ENCODE data around the gene FHOD3. TPM values are rescaled to one million over a fixed set of nuclear protein-coding genes. Genes with fewer than 3 reads are reported as not detected.

FHOD3 gene
- total RNA-seq, 2 donors from 2014 or later: 2.8 to 3.1 TPM

- no peak overlapping the region for H3K9ac ChIP-seq (ENCODE audit: extremely low read depth, low read length, poor library complexity, severe bottlenecking)
- H3K4me1 Mint-ChIP-seq: peaks cover 24% of the 10 kb centered on the region
- H3K4me1 ChIP-seq (ENCODE audit: control insufficient read depth, insufficient read depth, low read length): no peaks in the 10 kb centered on the region
- H3K36me3 ChIP-seq (ENCODE audit: control insufficient read depth, insufficient read depth, low read length): peaks cover 25% of the 10 kb centered on the region
- H3K27ac Mint-ChIP-seq: no peak overlapping the region
- H3K4me3 ChIP-seq (ENCODE audit: low read length): no peak overlapping the region
- H3K27me3 ChIP-seq (ENCODE audit: control insufficient read depth, insufficient read depth, low read length, poor library complexity, severe bottlenecking): no peaks in the 10 kb centered on the region
- H3K9me3 ChIP-seq (ENCODE audit: control insufficient read depth, low read length): no peaks in the 10 kb centered on the region
- TF ChIP-seq, protein P1, sequence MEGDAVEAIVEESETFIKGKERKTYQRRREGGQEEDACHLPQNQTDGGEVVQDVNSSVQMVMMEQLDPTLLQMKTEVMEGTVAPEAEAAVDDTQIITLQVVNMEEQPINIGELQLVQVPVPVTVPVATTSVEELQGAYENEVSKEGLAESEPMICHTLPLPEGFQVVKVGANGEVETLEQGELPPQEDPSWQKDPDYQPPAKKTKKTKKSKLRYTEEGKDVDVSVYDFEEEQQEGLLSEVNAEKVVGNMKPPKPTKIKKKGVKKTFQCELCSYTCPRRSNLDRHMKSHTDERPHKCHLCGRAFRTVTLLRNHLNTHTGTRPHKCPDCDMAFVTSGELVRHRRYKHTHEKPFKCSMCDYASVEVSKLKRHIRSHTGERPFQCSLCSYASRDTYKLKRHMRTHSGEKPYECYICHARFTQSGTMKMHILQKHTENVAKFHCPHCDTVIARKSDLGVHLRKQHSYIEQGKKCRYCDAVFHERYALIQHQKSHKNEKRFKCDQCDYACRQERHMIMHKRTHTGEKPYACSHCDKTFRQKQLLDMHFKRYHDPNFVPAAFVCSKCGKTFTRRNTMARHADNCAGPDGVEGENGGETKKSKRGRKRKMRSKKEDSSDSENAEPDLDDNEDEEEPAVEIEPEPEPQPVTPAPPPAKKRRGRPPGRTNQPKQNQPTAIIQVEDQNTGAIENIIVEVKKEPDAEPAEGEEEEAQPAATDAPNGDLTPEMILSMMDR (conservative IDR thresholded peaks at IDR 0.05): no peak
- no peak overlapping the region for H3K27ac ChIP-seq (ENCODE audit: low read depth, low read length)
- H3K9me3 Mint-ChIP-seq: no peaks in the 10 kb centered on the region
- peaks cover 26% of the 10 kb centered on the region for H3K36me3 Mint-ChIP-seq (ENCODE audit: low read depth)
- no peak for DNase-seq
- H3K27me3 Mint-ChIP-seq (ENCODE audit: insufficient read depth): peaks cover 2% of the 10 kb centered on the region
- no peak overlapping the region for H3K4me3 Mint-ChIP-seq
Measured at GRCh38 chr18:36825526-36825925, 528.0 kb downstream of the FHOD3 start.

DNA sequence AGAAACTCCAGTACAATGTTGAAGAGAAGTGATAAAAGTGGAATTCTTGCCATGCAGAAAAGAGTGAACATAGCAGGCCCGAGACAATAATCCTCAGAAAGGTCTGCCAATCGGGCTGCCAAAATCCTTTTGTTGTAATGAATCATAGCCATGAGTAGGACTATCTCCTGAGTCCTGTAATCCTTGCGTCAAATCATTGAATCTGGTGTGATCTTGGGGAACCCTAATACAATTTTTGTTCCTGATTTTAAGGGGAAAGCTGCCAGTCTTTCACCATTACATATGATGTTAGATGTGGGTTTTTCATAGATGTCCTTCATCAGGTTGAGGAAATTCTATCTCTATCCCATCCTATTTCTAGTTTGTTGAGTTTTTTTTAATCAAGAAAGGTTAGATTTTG, 529.0 kb downstream of the FHOD3 start:
- no peak overlapping the region for H3K4me3 Mint-ChIP-seq
- no peak overlapping the region for H3K27ac Mint-ChIP-seq

DNA sequence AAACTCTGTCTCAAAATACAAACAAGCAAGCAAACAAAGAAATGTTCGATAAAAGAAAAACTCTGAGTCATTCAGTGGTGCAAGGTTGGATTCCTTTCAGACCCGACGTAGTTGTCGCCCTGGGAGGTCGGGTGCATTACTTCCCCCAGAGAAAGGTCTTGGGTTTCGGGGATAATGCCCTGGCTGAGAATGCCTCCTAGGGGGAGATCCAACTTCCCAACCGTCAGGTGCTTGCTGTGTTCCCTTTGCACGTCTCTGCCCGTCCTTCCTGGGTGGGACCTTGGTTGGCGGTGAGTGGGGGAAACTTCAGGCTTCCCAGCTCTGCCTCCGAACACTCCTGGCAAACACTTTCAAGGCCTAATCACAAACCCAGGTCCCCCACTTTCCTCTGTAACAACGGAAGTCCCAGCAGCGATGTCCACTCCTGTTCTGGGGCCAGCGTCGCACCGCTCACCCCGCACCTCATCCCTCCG, 530.7 kb downstream of the FHOD3 start:
- Mint-ChIP-seq H3K27me3 (ENCODE audit: insufficient read depth) (peaks cover 2% of the 10 kb centered on the region), H3K4me3 (peak overlapping the region; percentile 96), H3K4me1 (peaks cover 17% of the 10 kb centered on the region), H3K27ac (peak overlapping the region; percentile 96), H3K9me3 (no peaks in the 10 kb centered on the region), H3K36me3 (ENCODE audit: low read depth) (peaks cover 17% of the 10 kb centered on the region)
- TF ChIP-seq, protein P1 (conservative IDR thresholded peaks at IDR 0.05): no peak
- peak; percentile 78 for DNase-seq
- H3K9me3 ChIP-seq (ENCODE audit: control insufficient read depth, low read length): no peaks in the 10 kb centered on the region
- H3K36me3 ChIP-seq (ENCODE audit: control insufficient read depth, insufficient read depth, low read length): peaks cover 19% of the 10 kb centered on the region
- H3K27me3 ChIP-seq (ENCODE audit: control insufficient read depth, insufficient read depth, low read length, poor library complexity, severe bottlenecking): no peaks in the 10 kb centered on the region
- peak overlapping the region; percentile 100 for H3K4me3 ChIP-seq (ENCODE audit: low read length)
- no peaks in the 10 kb centered on the region for H3K4me1 ChIP-seq (ENCODE audit: control insufficient read depth, insufficient read depth, low read length)
- peak overlapping the region; percentile 30 for H3K27ac ChIP-seq (ENCODE audit: low read depth, low read length)
- 1 to 6% methylated on average over 4 to 18 of the region's 18 CpGs for WGBS, 2 experiments (ENCODE audit: insufficient coverage in 1 of 2, insufficient read length in 1 of 2)
- H3K9ac ChIP-seq (ENCODE audit: extremely low read depth, low read length, poor library complexity, severe bottlenecking): peak overlapping the region; percentile 72

More for the DNA sequence above, 529.0 kb downstream of the FHOD3 start:
- no peaks in the 10 kb centered on the region for H3K4me1 ChIP-seq (ENCODE audit: control insufficient read depth, insufficient read depth, low read length)
- no peaks in the 10 kb centered on the region for H3K27me3 ChIP-seq (ENCODE audit: control insufficient read depth, insufficient read depth, low read length, poor library complexity, severe bottlenecking)
- Mint-ChIP-seq H3K27me3 (ENCODE audit: insufficient read depth) (peaks cover 2% of the 10 kb centered on the region), H3K4me1 (peaks cover 22% of the 10 kb centered on the region), H3K9me3 (no peaks in the 10 kb centered on the region), H3K36me3 (ENCODE audit: low read depth) (peaks cover 22% of the 10 kb centered on the region)
- DNase-seq: no peak
- 94 to 98% methylated on average over 3 of the region's 3 CpGs for WGBS, 2 experiments (ENCODE audit: insufficient coverage in 1 of 2, insufficient read length in 1 of 2)
- no peak overlapping the region for H3K9ac ChIP-seq (ENCODE audit: extremely low read depth, low read length, poor library complexity, severe bottlenecking)
- TF ChIP-seq, protein P1 (conservative IDR thresholded peaks at IDR 0.05): no peak
- H3K4me3 ChIP-seq (ENCODE audit: low read length): no peak overlapping the region
- peaks cover 25% of the 10 kb centered on the region for H3K36me3 ChIP-seq (ENCODE audit: control insufficient read depth, insufficient read depth, low read length)
- H3K9me3 ChIP-seq (ENCODE audit: control insufficient read depth, low read length): no peaks in the 10 kb centered on the region
- H3K27ac ChIP-seq (ENCODE audit: low read depth, low read length): no peak overlapping the region
